Measurements from ENCODE around the gene SGCA. TPM values are rescaled to one million over a fixed set of nuclear protein-coding genes. Genes with fewer than 3 reads are reported as not detected.

The SGCA gene
- total and polyA plus RNA-seq, 10 of the 15 experiments (the other 5 are each of a cell fraction or from before 2014, with no cell fraction given) = 0.13 to 2.2 (median 0.50) TPM; not detected in 2

GRCh38 chr17:50201276-50201854 lies 35.6 kb downstream of the SGCA start, which contains the start of gene COL1A1:
Gene COL1A1, minus strand, starts transcription at chr17:50201631. Its CDS starts 118 bp downstream, at chr17:50201513.
- TF ChIP-seq MYB (IDR thresholded peaks at IDR 0.05; ENCODE audit: borderline replicate concordance, low read depth, low read length) (no peak), CUX1 (IDR thresholded peaks at IDR 0.05; ENCODE audit: insufficient replicate concordance, low read depth, low read length) (no peak), SIN3A (IDR thresholded peaks at IDR 0.05; ENCODE audit: low read depth, low read length) (no peak), EZH2 (IDR thresholded peaks at IDR 0.05; ENCODE audit: borderline replicate concordance, control insufficient read depth, low read depth, low read length) (0 out of 2 replicates have a peak, but pooled peaks have one; percentile 43)
- ChIA-PET CTCF (interaction anchor here (0.7 to 8.3 kb wide), 23 partner anchors 10 to 196 kb away, joined by 3 to 294 read pairs (median 13); partner anchors contain the start of genes LRRC59, SGCA and TMEM92), SMC1A (ENCODE audit: uncharacterized antibody, unreplicated experiment) (interaction anchor here (0.6 to 4.4 kb wide), 20 partner anchors 11 to 1240 kb away, joined by 3 to 102 read pairs (median 6); partner anchors contain the start of genes SGCA and TMEM92), RAD21 (ENCODE audit: unreplicated experiment) (interaction anchor here (0.6 to 5.9 kb wide), 17 partner anchors 8 to 196 kb away, joined by 3 to 106 read pairs (median 11); partner anchors contain the start of genes LRRC59, TMEM92 and XYLT2), POLR2A (interaction anchor here (0.6 to 1.7 kb wide), 5 partner anchors 10 to 96 kb away, joined by 6 to 14 read pairs (median 7); partner anchors contain the start of gene TMEM92)
- no TSS peak for BruUV-seq (replicated peaks)
- FAIRE-seq = no peak
- in situ Hi-C loops (cut with MboI) (no loop called here), intact Hi-C loops (cut with micrococcal nuclease; ENCODE audit: unreplicated experiment) (no loop called here)
- DNase-seq (ENCODE audit: low read depth, low spot score) = no peak
- Histone ChIP-seq H3K9ac (ENCODE audit: control insufficient read depth, insufficient read depth, low read length) (no peak within 1 kb of the TSS), H2AFZ (ENCODE audit: control insufficient read depth, low read depth, low read length) (peak within 1 kb of the TSS; percentile 72), H3K27me3 (replicated peaks in 1 of 2; ENCODE audit: control insufficient read depth in 2 of 2, insufficient read depth in 2 of 2, low read length in 1 of 2) (peaks cover 9 to 16% of the 10 kb centered on the region in 2 experiments), H3K4me1 (ENCODE audit: control insufficient read depth, insufficient read depth, low read length) (peaks cover 9% of the 10 kb centered on the region), H4K20me1 (ENCODE audit: control insufficient read depth, insufficient read depth) (no peaks in the 10 kb centered on the region), H3K4me3 (peak within 1 kb of the TSS; percentile 70), H3K9me3 (replicated peaks; ENCODE audit: control insufficient read depth, insufficient read depth, low read length) (no peaks in the 10 kb centered on the region), H3K79me2 (ENCODE audit: control insufficient read depth, insufficient read depth, low read length) (no peaks in the 10 kb centered on the region), H3K4me2 (ENCODE audit: control insufficient read depth, insufficient read depth) (peak within 1 kb of the TSS; percentile 80), H3K36me3 (ENCODE audit: control insufficient read depth in 2 of 2, insufficient read depth in 2 of 2, low read length in 1 of 2) (no peaks in the 10 kb centered on the region), H3K27ac (ENCODE audit: control insufficient read depth, insufficient read depth) (no peak within 1 kb of the TSS)
- 11% methylated on average over 29 of the region's 34 CpGs for WGBS (ENCODE audit: insufficient coverage, insufficient replicate concordance, low lambda C conversion rate, missing lambda C conversion rate)
- ATAC-seq = no peak

Data from GM12878 (cell line).